K562 (cell line): ENCODE results near the gene ZFYVE28. TPM values are rescaled to one million over a fixed set of nuclear protein-coding genes. Genes with fewer than 3 reads are reported as not detected.

Source experiments
- ATAC-seq: fragments of 200-7000 bp; cut with Tn5 transposase; 3 replicates; pipeline ENCODE4 v1.9.1; 2020; ENCODE audit warnings: moderate library complexity
- BruUV-seq: library from RNA; stranded (reverse); fragments of 400-500 nt; replicated peaks from 2 replicates; lab custom pipeline; 2021; lab: Mats Ljungman, UMichigan
- CTCF ChIA-PET: fragments of 300-600 bp; formaldehyde crosslinking; extraction: SDS; loops from one replicate; lab custom pipeline; 2021; ENCODE audit warnings: low intra/inter-chr PET ratio; lab: Yijun Ruan, JAX
- POLR2A ChIA-PET: fragments of 300-600, 350-650 bp; sonication (Branson Sonifier 250); formaldehyde crosslinking; extraction: SDS; loops from one replicate; lab custom pipeline; 2021; ENCODE audit warnings: antibody characterized with exemption, inconsistent platforms; lab: Yijun Ruan, JAX
- DNase-seq, 4 experiments: peaks; one replicate each; pipeline versions ENCODE4 v3.0.0 to v3.0.0-alpha.2; 2011 to 2018; ENCODE audit warnings: low spot score in 3 of 4, mixed read lengths in 3 of 4; ENCODE audit errors: extremely low read depth in 1 of 4
- FAIRE-seq: peaks from 2 replicates; lab custom pipeline; 2011; peaks lifted over from hg19 to GRCh38; lab: Jason Lieb, UNC
- H2AFZ ChIP-seq: 2 replicates; pipeline ENCODE4 v1.6.0; 2011; ENCODE audit warnings: low read depth, low read length, control low read depth, inconsistent platforms
- H3K27ac ChIP-seq: fragments of 200-600 bp; 3 replicates; pipeline ENCODE4 v1.8.0; 2011; ENCODE audit warnings: low read depth, mild to moderate bottlenecking, control low read depth, inconsistent platforms, low read length, moderate library complexity, mixed read lengths; ENCODE audit errors: extremely low read depth
- H3K27me3 ChIP-seq, 2 experiments: fragments of 300-600 bp in 1 of 2; 2 replicates in 1 of 2; 3 replicates in 1 of 2; pipeline versions ENCODE4 v1.6.0 to v1.8.0; 2011; ENCODE audit warnings: inconsistent platforms in 2 of 2, low read length in 2 of 2, mild to moderate bottlenecking in 1 of 2, mixed read lengths in 1 of 2, moderate library complexity in 1 of 2; ENCODE audit not compliant: control insufficient read depth in 2 of 2, insufficient read depth in 2 of 2
- H3K36me3 ChIP-seq: fragments of 300-600 bp; 3 replicates; pipeline ENCODE4 v1.8.0; 2011; ENCODE audit warnings: mild to moderate bottlenecking, low read length, inconsistent platforms; ENCODE audit not compliant: control insufficient read depth, insufficient read depth
- H3K4me1 ChIP-seq, 2 experiments: fragments of 200-600 bp in 1 of 2; replicated peaks in 1 of 2; 2 replicates in 1 of 2; 3 replicates in 1 of 2; pipeline versions ENCODE4 v1.5.1 to v1.8.0; 2011; ENCODE audit warnings: inconsistent platforms in 2 of 2, low read length in 2 of 2, mild to moderate bottlenecking in 1 of 2, mixed read lengths in 1 of 2, moderate library complexity in 1 of 2; ENCODE audit not compliant: control insufficient read depth in 2 of 2, insufficient read depth in 2 of 2
- H3K4me2 ChIP-seq: 2 replicates; pipeline ENCODE4 v1.6.1; 2011; ENCODE audit warnings: low read length, control low read depth, inconsistent platforms, mixed read lengths; ENCODE audit not compliant: insufficient read depth
- H3K4me3 ChIP-seq: fragments of 200-600 bp; sonication (generic), shearing (Covaris generic); 2 replicates; pipeline ENCODE4 v1.5.1; 2016; ENCODE audit warnings: control low read depth, inconsistent platforms
- H3K79me2 ChIP-seq: fragments of 200-600 bp; 3 replicates; pipeline ENCODE4 v1.8.0; 2011; ENCODE audit warnings: low read length, inconsistent platforms; ENCODE audit not compliant: control insufficient read depth, insufficient read depth
- H3K9ac ChIP-seq, 2 experiments: 2 replicates each; pipeline versions ENCODE4 v1.6.0 to v1.6.1; 2011; ENCODE audit warnings: low read depth in 2 of 2, low read length in 2 of 2, control low read depth in 1 of 2, inconsistent platforms in 1 of 2, mild to moderate bottlenecking in 1 of 2, mixed read lengths in 1 of 2; ENCODE audit not compliant: insufficient read depth in 1 of 2
- H3K9me1 ChIP-seq: one replicate; pipeline ENCODE4 v1.6.0; 2011; ENCODE audit warnings: inconsistent platforms, mild to moderate bottlenecking, low read length, moderate library complexity; ENCODE audit not compliant: control insufficient read depth, insufficient read depth
- H3K9me3 ChIP-seq: replicated peaks from 2 replicates; pipeline ENCODE4 v1.5.1; 2011; ENCODE audit warnings: low read depth, low read length, inconsistent platforms; ENCODE audit not compliant: control insufficient read depth, insufficient read depth
- H4K20me1 ChIP-seq: replicated peaks from 2 replicates; pipeline ENCODE4 v1.6.1; 2011; ENCODE audit warnings: low read length, inconsistent platforms, mixed read lengths; ENCODE audit not compliant: control insufficient read depth, insufficient read depth
- ARHGAP35 ChIP-seq: fragments of 450-650 bp; IDR thresholded peaks from 2 replicates; pipeline ENCODE4 v1.6.1; 2018; ENCODE audit not compliant: partially characterized antibody
- ATF3 ChIP-seq, 2 experiments: fragments of 450-650 bp in 1 of 2; sonication (generic) in 1 of 2; formaldehyde crosslinking in 1 of 2; IDR thresholded peaks in 1 of 2; conservative IDR thresholded peaks in 1 of 2; 2 replicates each; pipeline versions ENCODE4 v1.6.1 to v1.8.1; 2016 to 2023; ENCODE audit warnings: mild to moderate bottlenecking in 2 of 2, moderate library complexity in 2 of 2, inconsistent platforms in 1 of 2, missing genetic modification reagents in 1 of 2
- DPF2 ChIP-seq: fragments of 450-650 bp; IDR thresholded peaks from 2 replicates; pipeline ENCODE4 v1.6.1; 2016
- EGR1 ChIP-seq: fragments of 450-650 bp; conservative IDR thresholded peaks from 2 replicates; pipeline ENCODE4 v1.6.1; 2017; ENCODE audit warnings: mild to moderate bottlenecking
- ESRRA ChIP-seq: fragments of 450-650 bp; IDR thresholded peaks from 2 replicates; pipeline ENCODE4 v1.6.1; 2014; ENCODE audit warnings: low read depth, mild to moderate bottlenecking, moderate library complexity, borderline replicate concordance
- ETV5 ChIP-seq: sonication (generic); formaldehyde crosslinking; IDR thresholded peaks from 2 replicates; pipeline ENCODE4 v1.4.0; 2020; ENCODE audit warnings: low read depth, mild to moderate bottlenecking, missing genetic modification reagents
- JUN ChIP-seq, 2 experiments: sonication (generic) in 1 of 2; formaldehyde crosslinking in 1 of 2; IDR thresholded peaks; 2 replicates each; pipeline versions ENCODE4 v1.6.1 to v1.8.0; 2012 to 2022; ENCODE audit warnings: borderline replicate concordance in 2 of 2, mild to moderate bottlenecking in 2 of 2, improper control_type of control experiment in 1 of 2, low read depth in 1 of 2, low read length in 1 of 2, missing genetic modification reagents in 1 of 2
- KHSRP ChIP-seq: fragments of 450-650 bp; IDR thresholded peaks from 2 replicates; pipeline ENCODE4 v1.6.1; 2017
- MAFK ChIP-seq: IDR thresholded peaks from 2 replicates; pipeline ENCODE4 v1.6.1; 2011; ENCODE audit warnings: low read length, improper control_type of control experiment
- MNT ChIP-seq, 2 experiments: fragments of 450-650 bp; conservative IDR thresholded peaks; 2 replicates each; pipeline ENCODE4 v1.6.1; 2017; ENCODE audit warnings: mild to moderate bottlenecking in 2 of 2, moderate library complexity in 2 of 2
- TOE1 ChIP-seq, 2 experiments: fragments of 450-650 bp in 1 of 2; sonication (generic) in 1 of 2; formaldehyde crosslinking in 1 of 2; IDR thresholded peaks; 2 replicates each; pipeline versions ENCODE4 v1.7.1 to v1.8.0; 2016 to 2022; ENCODE audit warnings: borderline replicate concordance in 2 of 2, mild to moderate bottlenecking in 2 of 2, antibody characterized with exemption in 1 of 2, inconsistent platforms in 1 of 2, low read depth in 1 of 2, missing genetic modification reagents in 1 of 2, moderate library complexity in 1 of 2
- ZBTB26 ChIP-seq: fragments of 450-650 bp; formaldehyde crosslinking; IDR thresholded peaks from 2 replicates; pipeline ENCODE4 v1.4.0; 2022; ENCODE audit warnings: missing genetic modification characterization
- ZC3H8 ChIP-seq: fragments of 450-650 bp; IDR thresholded peaks from 2 replicates; pipeline ENCODE4 v1.6.1; 2017
- ZNF398 ChIP-seq: fragments of 250-450 bp; sonication (Bioruptor Pico); IDR thresholded peaks from 2 replicates; pipeline ENCODE4 v1.8.0; 2021; ENCODE audit warnings: moderate library complexity, mild to moderate bottlenecking, inconsistent platforms
- WGBS: fragments of 100-300 bp; shearing (Covaris generic); methylation state at CpG from one replicate; pipeline ENCODE4 v1.1.6; 2016; ENCODE audit warnings: low coverage, mixed read lengths; ENCODE audit not compliant: insufficient coverage; ENCODE audit errors: missing lambda C conversion rate; 5-methylcytosine and 5-hydroxymethylcytosine counted together
- in situ Hi-C: fragments of 300-500 bp; cut with MboI; formaldehyde crosslinking; loops from 4 replicates; pipeline ENCODE4 v1.15.0; 2018; ENCODE audit warnings: inconsistent platforms, mixed read lengths
- intact Hi-C: fragments of 100-400 bp; cut with micrococcal nuclease; formaldehyde crosslinking; loops from 2 replicates; pipeline ENCODE4 v1.14.2; 2022
- polyA plus RNA-seq, 8 experiments: library from polyadenylated mRNA; depleted of rRNA in 4 of 8; stranded (reverse) in 5 of 8; unstranded in 3 of 8; fragments of >200 nt; fragmentation: Nextera tagmentation in 2 of 8; fragmentation: Illumina TruSeq in 1 of 8; extraction: Ambion mirVana in 2 of 8; extraction: Trizol in 1 of 8; gene quantifications; 2 replicates each; pipeline versions ENCODE4 v1.2.1 to v1.2.3, GENCODE V29; 2011 to 2014; ENCODE audit warnings: inconsistent platforms in 1 of 8, missing spikeins in 1 of 8
- total RNA-seq, 7 experiments: library from RNA; depleted of rRNA in 6 of 7; stranded (reverse); fragments of >200 nt in 6 of 7; fragmentation: Illumina TruSeq in 2 of 7; extraction: Trizol in 2 of 7; gene quantifications; 2 replicates each; pipeline versions ENCODE4 v1.2.1 to v1.2.3, GENCODE V29; 2011 to 2021; ENCODE audit warnings: low replicate concordance in 1 of 7

Gene ZFYVE28
- total and polyA plus RNA-seq, 9 of the 15 experiments (the other 6 are each of a cell fraction or from before 2014, with no cell fraction given) = 1.3 to 24.8 (median 8.9) TPM

GRCh38 chr4:2243681-2244380, 174.6 kb downstream of the ZFYVE28 start:
- no peaks in the 10 kb centered on the region for H3K9me1 ChIP-seq
- CTCF ChIA-PET = no interaction called here
- no peaks in the 10 kb centered on the region for H3K9me3 ChIP-seq
- no peaks in the 10 kb centered on the region for H3K27me3 ChIP-seq
- ATAC-seq (no peak), DNase-seq (peak in 2 of 4 experiments; percentile 55 to 71), FAIRE-seq (peak; percentile 82)
- no peak overlapping the region for H3K4me3 ChIP-seq
- POLR2A ChIA-PET = interaction anchor here (0.7 to 1.0 kb wide), 2 partner anchors 14 to 16 kb away, joined by 3 to 4 read pairs; no protein-coding TSS in a partner anchor
- H2AFZ ChIP-seq = peak overlapping the region; percentile 58
- BruUV-seq = no TSS peak
- H3K4me2 ChIP-seq = no peak overlapping the region
- 58% methylated on average over 5 of the region's 5 CpGs for WGBS
- no peak overlapping the region for H3K9ac ChIP-seq
- H3K27ac ChIP-seq = no peak overlapping the region
- in situ Hi-C loops = no loop called here
- intact Hi-C loops = loop anchor here (1.0 to 10.0 kb wide), 2 partner anchors 171 to 197 kb away; partner anchors contain the start of genes CFAP99 and ZFYVE28
- peaks cover 13% of the 10 kb centered on the region for H3K36me3 ChIP-seq
- peaks cover 31% of the 10 kb centered on the region for H3K79me2 ChIP-seq
- H3K4me1 ChIP-seq = peaks cover 11 to 56% of the 10 kb centered on the region in 2 experiments; a peak in 4 of 5 replicates
- peaks cover 10% of the 10 kb centered on the region; the same call in 1 of the 2 replicates for H4K20me1 ChIP-seq
- TF ChIP-seq DPF2 (no peak; the same call in 1 of the 2 replicates), MNT (conservative IDR thresholded peaks at IDR 0.05) (0 out of 4 replicates have a peak, but pooled peaks of 1 of the 2 experiments have one; percentile 19), ETV5 (no peak), EGR1 (0 out of 2 replicates have a peak, but pooled peaks have one; percentile 17), ATF3 (IDR thresholded peaks at IDR 0.05) (no peak), ATF3 (CRISPR knock-in tag; conservative IDR thresholded peaks at IDR 0.05) (no peak), ARHGAP35 (peak; percentile 37), TOE1 (IDR thresholded peaks at IDR 0.05; ENCODE audit: borderline replicate concordance) (peak; percentile 67; the same call in 1 of the 2 replicates), TOE1 (CRISPR knock-in tag; IDR thresholded peaks at IDR 0.05; ENCODE audit: borderline replicate concordance, low read depth) (no peak), JUN (IDR thresholded peaks at IDR 0.05; ENCODE audit: borderline replicate concordance, low read depth, low read length) (0 out of 2 replicates have a peak, but pooled peaks have one; percentile 18), JUN (CRISPR knock-in tag; IDR thresholded peaks at IDR 0.05; ENCODE audit: borderline replicate concordance) (no peak), KHSRP (0 out of 2 replicates have a peak, but pooled peaks have one; percentile 30), ZC3H8 (no peak), MAFK (peak; percentile 86), ZBTB26 (CRISPR knock-in tag) (peak; percentile 67; the same call in 1 of the 2 replicates), ZNF398 (CRISPR knock-in tag) (no peak), ESRRA (0 out of 2 replicates have a peak, but pooled peaks have one; percentile 16)
